OCI-LY7 (cell line): ENCODE data around the gene WDR7.

Experiments
- CTCF ChIP-seq: fragments of 200-600 bp; sonication (generic); conservative IDR thresholded peaks from 2 replicates; pipeline ENCODE4 v1.5.1; 2014; ENCODE audit warnings: mild to moderate bottlenecking, antibody characterized with exemption, low read length, moderate library complexity, mixed read lengths
- EZH2phosphoT487 ChIP-seq: fragments of 200-600 bp; sonication (generic); IDR thresholded peaks from 2 replicates; pipeline ENCODE4 v1.6.1; 2018; ENCODE audit warnings: low read depth, borderline replicate concordance, mild to moderate bottlenecking, mixed run types, antibody characterized with exemption, low read length, moderate library complexity, mixed read lengths

- no peak for TF ChIP-seq CTCF
- TF ChIP-seq EZH2phosphoT487, result no peak
Observed at GRCh38 chr18:56992777-56993176, 341.6 kb downstream of the WDR7 start.
